Endothelial cell of umbilical vein (primary cell): Measurements from ENCODE around the gene CPA4. TPM values are rescaled to one million over a fixed set of nuclear protein-coding genes. Genes with fewer than 3 reads are reported as not detected.

Source experiments
- BruUV-seq: library from RNA; stranded (reverse); fragments of 400-500 nt; replicated peaks from 2 replicates; lab custom pipeline; 2021; lab: Mats Ljungman, UMichigan
- CTCF ChIA-PET: fragments of 300-600, 350-600 bp; sonication (Branson Sonifier 250); formaldehyde crosslinking; loops from one replicate; lab custom pipeline; 2021; ENCODE audit warnings: antibody characterized with exemption, inconsistent platforms; lab: Charles Lee
- POLR2A ChIA-PET: fragments of 300-600, 350-600 bp; sonication (Branson Sonifier 250); formaldehyde crosslinking; loops from one replicate; lab custom pipeline; 2021; ENCODE audit warnings: antibody characterized with exemption, inconsistent platforms; lab: Charles Lee
- DNase-seq: peaks from one replicate; pipeline ENCODE4 v3.0.0-alpha.2; 2011; ENCODE audit warnings: low read depth, low spot score
- FAIRE-seq: peaks from 2 replicates; lab custom pipeline; 2011; peaks lifted over from hg19 to GRCh38; lab: Jason Lieb, UNC
- H2AFZ ChIP-seq: 2 replicates; pipeline ENCODE4 v1.6.0; 2012; ENCODE audit warnings: low read depth, low read length, control low read depth, inconsistent platforms
- H3K27ac ChIP-seq: 2 replicates; pipeline ENCODE4 v1.5.1; 2011; ENCODE audit warnings: low read depth, mild to moderate bottlenecking, control low read depth, low read length, moderate library complexity; ENCODE audit not compliant: insufficient read depth
- H3K27me3 ChIP-seq, 2 experiments: 2 replicates each; pipeline versions ENCODE4 v1.6.0 to v1.6.1; 2011; ENCODE audit warnings: low read length in 2 of 2, mixed read lengths in 1 of 2; ENCODE audit not compliant: control insufficient read depth in 2 of 2, insufficient read depth in 2 of 2
- H3K36me3 ChIP-seq, 2 experiments: 2 replicates in 1 of 2; 3 replicates in 1 of 2; pipeline ENCODE4 v1.5.1; 2011; ENCODE audit warnings: low read length in 2 of 2, mild to moderate bottlenecking in 1 of 2, moderate library complexity in 1 of 2; ENCODE audit not compliant: control insufficient read depth in 2 of 2, insufficient read depth in 2 of 2; ENCODE audit errors: extremely low read depth in 1 of 2
- H3K4me1 ChIP-seq: 3 replicates; pipeline ENCODE4 v1.5.1; 2011; ENCODE audit warnings: mild to moderate bottlenecking, low read length; ENCODE audit not compliant: control insufficient read depth, insufficient read depth; ENCODE audit errors: extremely low read depth
- H3K4me2 ChIP-seq: 2 replicates; pipeline ENCODE4 v1.6.1; 2011; ENCODE audit warnings: low read length, control low read depth, mixed read lengths; ENCODE audit not compliant: insufficient read depth
- H3K4me3 ChIP-seq, 3 experiments: fragments of 200-600 bp in 1 of 3; sonication (generic), shearing (Covaris generic) in 1 of 3; replicated peaks in 1 of 3; 2 replicates each; pipeline ENCODE4 v1.5.1; 2011 to 2016; ENCODE audit warnings: control low read depth in 3 of 3, low read length in 3 of 3, mild to moderate bottlenecking in 2 of 3, inconsistent platforms in 1 of 3, low read depth in 1 of 3, moderate library complexity in 1 of 3; ENCODE audit not compliant: insufficient read depth in 1 of 3
- H3K79me2 ChIP-seq: 2 replicates; pipeline ENCODE4 v1.6.0; 2012; ENCODE audit warnings: low read length, inconsistent platforms; ENCODE audit not compliant: control insufficient read depth, insufficient read depth
- H3K9ac ChIP-seq: replicated peaks from 2 replicates; pipeline ENCODE3; 2011; ENCODE audit warnings: low read length, control low read depth; ENCODE audit not compliant: insufficient read depth; ENCODE audit errors: extremely low read depth
- H3K9me1 ChIP-seq: replicated peaks from 3 replicates; pipeline ENCODE4 v1.6.0; 2011; ENCODE audit warnings: mild to moderate bottlenecking, low read length; ENCODE audit not compliant: control insufficient read depth, insufficient read depth; ENCODE audit errors: extremely low read depth
- H3K9me3 ChIP-seq: replicated peaks from 2 replicates; pipeline ENCODE4 v1.5.1; 2012; ENCODE audit warnings: low read length, inconsistent platforms; ENCODE audit not compliant: control insufficient read depth, insufficient read depth
- H4K20me1 ChIP-seq: replicated peaks from 2 replicates; pipeline ENCODE3; 2011; ENCODE audit warnings: mild to moderate bottlenecking, low read length; ENCODE audit not compliant: control insufficient read depth, insufficient read depth; ENCODE audit errors: extremely low read depth
- EZH2 ChIP-seq: IDR thresholded peaks from 2 replicates; pipeline ENCODE4 v1.6.1; 2012; ENCODE audit warnings: borderline replicate concordance, low read depth, mild to moderate bottlenecking, moderate library complexity, low read length, inconsistent platforms; ENCODE audit not compliant: severe bottlenecking
- FOS ChIP-seq: IDR thresholded peaks from 2 replicates; pipeline ENCODE4 v1.6.1; 2011; ENCODE audit warnings: mild to moderate bottlenecking, low read length, moderate library complexity, borderline replicate concordance; ENCODE audit not compliant: insufficient read depth
- GATA2 ChIP-seq: IDR thresholded peaks from 2 replicates; pipeline ENCODE4 v1.7.0; 2011; ENCODE audit warnings: low read depth, mild to moderate bottlenecking, moderate library complexity, mixed read lengths, low read length; ENCODE audit not compliant: insufficient read length, insufficient read depth
- JUN ChIP-seq: IDR thresholded peaks from 2 replicates; pipeline ENCODE4 v1.6.1; 2011; ENCODE audit warnings: borderline replicate concordance, low read depth; ENCODE audit not compliant: insufficient read length, insufficient read depth
- MYC ChIP-seq: IDR thresholded peaks from one replicate; pipeline ENCODE4 v1.6.1; 2011; ENCODE audit warnings: mild to moderate bottlenecking, low read depth, low read length
- POLR2A ChIP-seq: IDR thresholded peaks from 2 replicates; pipeline ENCODE4 v1.6.1; 2012; ENCODE audit warnings: low read depth, mild to moderate bottlenecking, control low read depth, low read length
- POLR2AphosphoS5 ChIP-seq: IDR thresholded peaks from 2 replicates; pipeline ENCODE4 v1.6.1; 2012; ENCODE audit warnings: low read depth, mild to moderate bottlenecking, control low read depth, low read length, moderate library complexity; ENCODE audit not compliant: insufficient read depth
- dilution Hi-C: fragments of 300-500 bp; cut with MboI; formaldehyde crosslinking; loops from one replicate; pipeline ENCODE4 v1.15.0; 2019; ENCODE audit warnings: low sequenced_read_pairs; ENCODE audit not compliant: extremely low pct_ligation_motif_present
- intact Hi-C: fragments of 100-400 bp; cut with micrococcal nuclease; formaldehyde crosslinking; loops from one replicate; pipeline ENCODE4 v1.10.0; 2022
- polyA plus RNA-seq, 4 experiments: library from polyadenylated mRNA; depleted of rRNA in 3 of 4; stranded (reverse) in 3 of 4; unstranded in 1 of 4; fragments of >200 nt; gene quantifications; 2 replicates each; pipeline versions ENCODE4 v1.2.1 to v1.2.3, GENCODE V29; 2011 to 2012; ENCODE audit warnings: missing spikeins in 1 of 4
- total RNA-seq: library from RNA; stranded (reverse); gene quantifications from 2 replicates; pipeline ENCODE4 v1.2.3, GENCODE V29; 2021
- TF ChIP-seq, protein P1 (sequence below), 2 donors: IDR thresholded peaks; 1 replicate in 1 of 2; 2 replicates in 1 of 2; pipeline ENCODE4 v1.5.1; 2011; ENCODE audit warnings: low read length in 2 of 2, mild to moderate bottlenecking in 2 of 2, moderate library complexity in 2 of 2, control low read depth in 1 of 2, inconsistent platforms in 1 of 2, low read depth in 1 of 2; ENCODE audit not compliant: insufficient read depth in 1 of 2; ENCODE audit errors: extremely low read depth in 1 of 2
- TF ChIP-seq, protein P2 (sequence below): IDR thresholded peaks from 2 replicates; pipeline ENCODE4 v1.6.1; 2011; ENCODE audit not compliant: insufficient read depth, insufficient read length

CPA4 gene
- total and polyA plus RNA-seq, 2 donors (not counting 3 experiments of a cell fraction or from before 2014, with no cell fraction given), result 0.36 TPM; not detected in 1

- Histone ChIP-seq H3K79me2 (no peaks in the 10 kb centered on the region), H3K9me3 (no peaks in the 10 kb centered on the region), H3K4me1 (no peaks in the 10 kb centered on the region), H2AFZ (no peak overlapping the region), H3K36me3 (no peaks in the 10 kb centered on the region), H4K20me1 (no peaks in the 10 kb centered on the region), H3K9me1 (no peaks in the 10 kb centered on the region), H3K4me3 (no peak overlapping the region), H3K27ac (no peak overlapping the region), H3K9ac (no peak overlapping the region), H3K27me3 (peaks cover 0 to 2% of the 10 kb centered on the region in 2 experiments), H3K4me2 (no peak overlapping the region)
- intact Hi-C loops (no loop called here), dilution Hi-C loops (no loop called here)
- no peak for DNase-seq
- no TSS peak for BruUV-seq
- ChIA-PET POLR2A (no interaction called here), CTCF (no interaction called here)
- TF ChIP-seq GATA2 (no peak), FOS (no peak), POLR2AphosphoS5 (no peak), JUN (no peak), POLR2A (no peak), MYC (no peak), EZH2 (no peak)
- TF ChIP-seq, protein P1, sequence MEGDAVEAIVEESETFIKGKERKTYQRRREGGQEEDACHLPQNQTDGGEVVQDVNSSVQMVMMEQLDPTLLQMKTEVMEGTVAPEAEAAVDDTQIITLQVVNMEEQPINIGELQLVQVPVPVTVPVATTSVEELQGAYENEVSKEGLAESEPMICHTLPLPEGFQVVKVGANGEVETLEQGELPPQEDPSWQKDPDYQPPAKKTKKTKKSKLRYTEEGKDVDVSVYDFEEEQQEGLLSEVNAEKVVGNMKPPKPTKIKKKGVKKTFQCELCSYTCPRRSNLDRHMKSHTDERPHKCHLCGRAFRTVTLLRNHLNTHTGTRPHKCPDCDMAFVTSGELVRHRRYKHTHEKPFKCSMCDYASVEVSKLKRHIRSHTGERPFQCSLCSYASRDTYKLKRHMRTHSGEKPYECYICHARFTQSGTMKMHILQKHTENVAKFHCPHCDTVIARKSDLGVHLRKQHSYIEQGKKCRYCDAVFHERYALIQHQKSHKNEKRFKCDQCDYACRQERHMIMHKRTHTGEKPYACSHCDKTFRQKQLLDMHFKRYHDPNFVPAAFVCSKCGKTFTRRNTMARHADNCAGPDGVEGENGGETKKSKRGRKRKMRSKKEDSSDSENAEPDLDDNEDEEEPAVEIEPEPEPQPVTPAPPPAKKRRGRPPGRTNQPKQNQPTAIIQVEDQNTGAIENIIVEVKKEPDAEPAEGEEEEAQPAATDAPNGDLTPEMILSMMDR (IDR thresholded peaks at IDR 0.05; ENCODE audit: extremely low read depth in 1 of 2, insufficient read depth in 1 of 2, low read depth in 1 of 2, low read length in 2 of 2), result no peak
- TF ChIP-seq, protein P2, sequence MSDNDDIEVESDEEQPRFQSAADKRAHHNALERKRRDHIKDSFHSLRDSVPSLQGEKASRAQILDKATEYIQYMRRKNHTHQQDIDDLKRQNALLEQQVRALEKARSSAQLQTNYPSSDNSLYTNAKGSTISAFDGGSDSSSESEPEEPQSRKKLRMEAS, result no peak
- no peak for FAIRE-seq
Measured at GRCh38 chr7:130338233-130338632, 45.3 kb downstream of the CPA4 start.
